ENCODE data around the gene REEP6.
"Not testable (repeated sequence)": the region's sequence is repeated elsewhere in the genome, so short reads cannot be mapped to it uniquely, and the experiment has no call there.

Gene REEP6

GRCh38 chr19:1473085-1473851 lies 17.7 kb upstream of the REEP6 start:
- DNase-seq = no peak

- DNase-seq = no peak
These were observed 16.8 kb upstream of the REEP6 start for GRCh38 chr19:1474011-1474764.

- no peak for DNase-seq
These were observed 16.1 kb upstream of the REEP6 start for GRCh38 chr19:1474765-1475351.

- DNase-seq = no peak
These were observed 15.1 kb upstream of the REEP6 start for GRCh38 chr19:1475751-1476437.

- not testable (repeated sequence) for DNase-seq
These were observed 13.9 kb upstream of the REEP6 start for GRCh38 chr19:1477056-1477455.

DNA sequence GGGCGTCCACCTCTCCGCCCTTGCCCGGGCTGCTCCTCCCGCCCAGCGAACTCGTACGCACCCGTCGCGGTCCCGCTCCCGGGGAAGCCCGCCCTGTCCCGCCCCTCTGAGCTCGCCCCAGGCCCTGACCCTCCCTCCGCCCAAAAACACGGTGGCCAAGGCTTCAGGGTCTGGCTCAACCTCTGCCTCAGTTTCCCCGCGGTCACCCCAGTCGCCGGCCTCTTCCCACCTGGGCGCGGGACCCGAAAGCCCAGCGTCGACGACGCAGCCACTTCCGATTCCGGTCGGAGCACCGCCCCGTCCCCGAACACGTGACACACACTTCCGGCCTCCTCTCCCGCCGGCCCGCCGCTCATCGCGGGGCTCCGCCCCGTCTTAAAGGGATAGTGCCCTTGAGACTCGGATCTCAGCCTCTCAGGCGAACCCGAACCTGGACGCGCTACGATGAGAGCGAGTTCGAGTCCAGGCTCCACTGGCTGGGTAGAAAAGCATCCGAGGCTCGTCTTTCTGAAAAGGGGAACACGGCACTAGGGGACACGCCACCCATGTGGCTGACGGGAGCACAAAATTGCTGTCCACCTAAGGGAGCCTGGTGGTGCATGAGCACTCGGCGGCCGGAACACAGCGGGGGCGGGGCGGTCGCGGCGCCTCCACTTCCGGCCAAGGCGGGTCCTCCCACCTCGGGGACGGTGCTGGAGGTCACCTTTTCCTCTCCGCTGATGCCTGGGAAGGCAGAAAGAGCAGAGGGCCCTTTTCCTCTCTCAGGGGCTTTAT lies 11.9 kb upstream of the REEP6 start, which contains the start of gene C19orf25:
TSS of gene C19orf25 (minus strand) at position 282 of the 774 bp plus-strand sequence. CDS start 312 bp downstream, outside the sequence.
- peak; percentile 93 for DNase-seq

GRCh38 chr19:1481224-1481892 lies 9.6 kb upstream of the REEP6 start:
- DNase-seq = no peak

- no peak for DNase-seq
These were observed 9.1 kb upstream of the REEP6 start for GRCh38 chr19:1481893-1482360.

DNA sequence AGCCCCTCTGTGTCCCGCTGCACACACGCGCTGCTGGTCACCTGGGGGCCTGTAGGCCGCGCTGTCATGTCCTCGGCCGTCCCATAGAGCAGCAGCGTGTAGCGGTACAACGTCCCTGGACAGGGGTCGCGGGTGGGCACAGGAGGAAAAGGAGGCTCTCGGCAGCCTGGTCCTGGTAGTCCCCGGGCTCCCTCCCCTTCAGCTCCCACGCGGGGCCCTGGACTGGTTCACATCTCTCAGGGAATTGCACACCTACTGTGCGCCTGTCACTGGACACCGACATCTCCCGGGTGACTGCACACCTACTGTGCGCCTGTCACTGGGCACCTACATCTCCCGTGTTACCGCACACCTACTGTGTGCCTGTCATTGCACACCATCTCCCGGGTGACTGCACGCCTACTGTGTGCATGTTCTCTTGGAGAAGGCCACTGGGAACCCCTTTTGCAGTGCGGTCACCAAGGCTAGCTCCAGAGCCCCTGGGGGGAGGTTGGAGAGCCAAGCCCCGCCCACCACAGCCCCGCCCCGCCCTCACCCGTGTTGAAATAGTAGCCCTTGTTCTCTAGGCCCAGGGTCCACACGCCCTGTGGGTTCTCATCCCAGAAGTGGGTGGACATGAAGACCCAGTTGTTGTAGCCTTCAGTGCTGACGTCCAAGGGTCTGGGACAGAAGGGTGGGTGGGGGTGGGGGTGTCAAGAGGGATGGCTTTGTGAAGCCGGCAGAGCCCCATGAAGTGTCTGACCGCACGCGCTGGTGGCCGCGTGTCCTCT lies 8.4 kb upstream of the REEP6 start:
- no peak for DNase-seq

DNA sequence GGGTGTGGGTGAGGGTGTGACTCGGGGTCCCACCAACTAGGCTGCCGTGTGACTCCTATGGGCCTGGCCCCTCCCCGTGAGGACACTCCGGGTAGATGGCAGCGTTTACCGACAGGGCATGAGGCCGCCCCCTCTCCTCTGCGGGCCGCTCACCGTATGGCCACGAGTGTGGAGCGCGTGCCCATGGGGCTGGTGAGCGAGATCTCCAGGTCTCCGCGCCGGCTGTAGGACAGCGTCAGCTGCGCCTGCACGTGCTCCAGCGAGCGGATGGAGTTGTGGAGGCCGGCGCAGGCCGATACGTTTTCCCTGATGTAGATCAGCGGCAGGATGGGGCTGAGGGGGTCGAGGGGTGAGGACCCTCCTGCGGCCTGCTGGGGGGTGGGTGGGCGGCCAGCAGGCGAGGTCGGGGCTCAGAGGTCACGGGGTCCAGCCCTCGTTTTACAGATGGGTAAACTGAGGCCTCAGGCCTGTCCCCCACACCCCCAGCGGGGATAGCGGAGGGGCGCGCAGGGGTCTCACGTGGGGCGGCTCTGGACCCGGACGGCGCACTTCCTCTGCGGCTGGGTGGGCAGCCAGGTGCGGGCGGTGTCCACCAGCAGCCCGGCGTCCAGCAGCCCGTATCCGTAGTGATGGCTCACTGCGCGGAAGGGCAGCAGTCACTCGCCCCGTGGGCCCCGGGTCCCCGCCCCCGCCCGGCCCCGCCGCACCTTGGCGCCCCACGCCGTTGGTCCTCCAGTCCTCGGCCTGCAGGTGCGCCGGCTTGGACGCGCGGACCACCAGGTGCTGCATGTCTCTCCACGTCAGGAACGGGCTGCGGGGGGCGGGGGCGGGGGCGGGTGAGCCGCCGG lies 7.6 kb upstream of the REEP6 start:
- DNase-seq = no peak

DNA sequence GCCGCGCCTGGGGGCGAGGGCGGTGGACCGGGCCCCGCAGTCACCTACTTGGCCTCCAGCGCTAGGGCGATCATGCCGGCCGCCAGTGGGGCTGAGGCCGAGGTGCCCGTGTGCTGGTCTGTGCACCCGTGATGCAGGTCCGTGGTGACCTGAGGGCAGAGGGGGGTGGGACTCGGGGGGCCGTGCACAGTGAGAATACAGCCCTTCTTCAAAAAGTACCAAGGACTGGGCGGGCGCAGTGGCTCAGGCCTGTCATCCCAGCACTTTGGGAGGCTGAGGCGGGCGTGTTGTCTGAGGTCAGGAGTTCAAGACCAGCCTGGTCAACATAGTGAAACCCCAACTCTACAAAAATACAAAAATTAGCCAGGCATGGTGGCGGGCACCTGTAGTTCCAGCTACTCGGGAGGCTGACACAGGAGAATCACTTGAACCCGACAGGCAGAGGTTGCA lies 7.0 kb upstream of the REEP6 start:
- no peak for DNase-seq

- DNase-seq = no peak
These were observed 4.0 kb upstream of the REEP6 start for GRCh38 chr19:1486720-1487575.

GRCh38 chr19:1487576-1488281 lies 3.3 kb upstream of the REEP6 start:
- no peak for DNase-seq

GRCh38 chr19:1488282-1488601 lies 2.7 kb upstream of the REEP6 start:
- no peak for DNase-seq

- DNase-seq = no peak
These were observed 1.3 kb upstream of the REEP6 start for GRCh38 chr19:1489463-1490310.

GRCh38 chr19:1490311-1491113 lies 469 bp upstream of the REEP6 start, which contains the start of gene PCSK4:
Gene PCSK4, minus strand, starts transcription at chr19:1490350. Its CDS starts 4 bp downstream, at chr19:1490346.
- peak; percentile 99 for DNase-seq
